ENCODE measurements around the gene GRIK3.

The GRIK3 gene

DNA sequence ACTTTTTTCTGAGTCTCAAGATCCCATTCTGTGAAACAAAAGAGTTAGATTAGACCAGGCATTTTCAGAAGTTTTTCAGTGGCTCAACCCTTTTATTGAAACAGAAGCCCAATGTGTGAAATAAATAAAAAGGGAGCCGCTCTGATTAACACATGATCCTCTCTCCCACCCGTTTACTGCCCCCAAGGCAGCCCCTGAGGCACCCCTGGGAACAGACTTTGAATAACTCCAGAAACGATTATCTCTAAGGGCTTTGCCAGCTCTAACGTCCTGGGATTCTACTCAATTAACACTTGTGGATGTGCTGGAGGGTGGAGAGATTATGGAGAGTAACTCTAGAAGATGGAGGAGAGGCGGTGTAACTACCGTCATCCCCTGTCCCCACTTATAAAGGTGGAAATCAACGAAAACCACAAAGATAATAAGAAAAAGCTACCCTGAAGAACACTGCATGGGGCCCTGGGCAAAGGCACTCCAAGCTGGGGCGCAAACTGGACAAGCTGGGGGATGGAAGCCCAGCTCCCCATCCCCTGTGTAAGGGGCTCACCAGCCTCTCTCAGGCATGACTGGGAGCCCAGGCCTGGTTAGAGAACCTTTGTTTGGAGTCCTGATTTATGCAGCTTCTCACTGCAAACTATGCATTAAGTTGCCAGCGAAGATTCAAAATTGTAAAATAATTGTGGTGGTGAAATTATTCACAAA is 39.0 kb upstream of the GRIK3 start:
- no peak for TF ChIP-seq CTCF (IDR thresholded peaks at IDR 0.05; ENCODE audit: extremely low read depth, missing control alignments)
- no peak for DNase-seq (ENCODE audit: low spot score)

- no peak for TF ChIP-seq CTCF (IDR thresholded peaks at IDR 0.05; ENCODE audit: extremely low read depth, missing control alignments)
- DNase-seq (ENCODE audit: low spot score): no peak
These were observed 37.5 kb upstream of the GRIK3 start for GRCh38 chr1:37071829-37072228.

DNA sequence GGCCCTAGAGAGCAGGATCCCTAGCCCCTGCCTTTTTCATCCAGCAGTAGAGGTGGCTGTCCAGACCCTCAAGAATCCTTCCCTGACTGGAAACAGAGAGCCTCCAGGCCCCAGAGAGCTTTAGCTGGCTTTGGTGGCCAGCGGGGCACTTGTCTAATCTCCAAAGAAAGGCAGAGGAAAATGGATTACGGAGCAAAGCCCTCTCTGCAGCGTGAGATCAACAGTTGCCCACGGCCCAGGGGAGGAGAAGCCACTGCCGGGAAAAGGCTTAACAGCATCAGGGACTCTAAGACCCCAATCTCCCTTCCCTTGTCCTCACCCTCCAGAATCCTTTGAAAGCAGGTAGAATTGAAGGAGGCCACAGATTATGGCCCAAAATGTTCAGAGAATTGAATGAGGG is 35.8 kb upstream of the GRIK3 start:
- DNase-seq (ENCODE audit: low spot score): no peak
- TF ChIP-seq CTCF (IDR thresholded peaks at IDR 0.05; ENCODE audit: extremely low read depth, missing control alignments): no peak

GRCh38 chr1:37069406-37069805 is 35.1 kb upstream of the GRIK3 start:
- TF ChIP-seq CTCF (IDR thresholded peaks at IDR 0.05; ENCODE audit: extremely low read depth, missing control alignments): no peak
- no peak for DNase-seq (ENCODE audit: low spot score)

DNA sequence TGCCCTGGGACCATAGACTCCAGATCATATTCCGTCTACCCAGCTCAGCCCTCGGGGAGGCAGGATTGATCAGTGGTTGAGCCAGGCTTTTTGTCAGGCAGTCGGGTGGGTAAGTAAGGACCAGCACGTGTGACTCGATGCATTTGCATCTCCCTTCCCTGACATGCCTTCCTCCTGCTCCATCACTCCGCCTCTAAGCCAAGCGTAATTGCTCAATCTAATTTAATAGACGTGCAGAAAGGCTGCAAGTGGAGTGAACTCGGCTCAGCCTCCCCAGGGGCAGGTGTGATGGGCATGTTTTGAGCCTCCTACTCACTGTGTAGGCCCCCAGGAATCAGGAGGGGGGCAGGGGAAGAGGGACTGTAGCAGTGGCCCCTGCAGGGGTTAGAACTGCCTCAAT is 34.6 kb upstream of the GRIK3 start:
- no peak for TF ChIP-seq CTCF (IDR thresholded peaks at IDR 0.05; ENCODE audit: extremely low read depth, missing control alignments)
- no peak for DNase-seq (ENCODE audit: low spot score)

DNA sequence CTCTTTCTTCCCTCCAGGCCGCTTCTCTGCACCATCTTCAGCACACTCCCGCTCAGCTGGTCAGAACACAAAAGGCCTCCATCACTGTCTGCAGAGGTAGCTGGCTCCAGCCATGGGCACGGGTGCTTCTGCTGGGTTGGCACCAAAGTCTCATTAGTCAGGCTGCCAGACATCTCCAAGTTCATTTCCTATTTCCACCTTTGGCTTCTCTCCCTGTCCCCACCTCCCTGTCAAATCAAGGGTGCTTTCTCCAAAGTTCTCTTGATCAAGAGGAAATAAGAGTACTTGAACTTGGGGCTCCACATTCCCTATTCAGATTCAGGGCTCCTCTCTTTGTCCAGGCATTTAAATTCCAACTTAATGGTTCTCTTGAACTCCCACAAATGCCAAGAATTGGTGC is 33.9 kb upstream of the GRIK3 start:
- no peak for DNase-seq (ENCODE audit: low spot score)

DNA sequence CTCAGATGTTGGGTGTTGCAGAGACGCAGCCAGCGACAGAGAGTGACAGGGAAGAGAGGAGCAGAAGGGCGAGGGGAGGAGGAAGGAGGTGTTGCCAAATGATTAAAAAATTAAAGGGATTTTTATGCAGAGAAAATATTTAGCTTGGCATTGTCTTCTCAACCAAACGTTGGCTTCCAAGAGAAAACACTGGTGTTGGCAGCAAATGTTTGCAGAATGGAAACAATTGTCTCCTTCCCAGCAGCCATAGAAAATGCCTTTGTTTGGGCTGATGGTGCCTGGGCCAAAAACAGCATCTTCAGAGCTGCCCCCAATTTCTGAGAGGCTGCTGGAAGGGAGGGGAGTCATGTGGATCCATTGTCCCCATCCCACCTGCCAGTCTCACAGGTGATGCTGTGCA is 29.7 kb upstream of the GRIK3 start:
- no peak for TF ChIP-seq CTCF (IDR thresholded peaks at IDR 0.05; ENCODE audit: extremely low read depth, missing control alignments)
- DNase-seq (ENCODE audit: low spot score): no peak

More for the DNA sequence above, 33.9 kb upstream of the GRIK3 start:
- no peak for TF ChIP-seq CTCF (IDR thresholded peaks at IDR 0.05; ENCODE audit: extremely low read depth, missing control alignments)
